Measurements from ENCODE around the gene SLC13A5. TPM values are rescaled to one million over a fixed set of nuclear protein-coding genes. Genes with fewer than 3 reads are reported as not detected.

SLC13A5 gene
- total RNA-seq, 1 donor from 2014 or later: not detected

DNA sequence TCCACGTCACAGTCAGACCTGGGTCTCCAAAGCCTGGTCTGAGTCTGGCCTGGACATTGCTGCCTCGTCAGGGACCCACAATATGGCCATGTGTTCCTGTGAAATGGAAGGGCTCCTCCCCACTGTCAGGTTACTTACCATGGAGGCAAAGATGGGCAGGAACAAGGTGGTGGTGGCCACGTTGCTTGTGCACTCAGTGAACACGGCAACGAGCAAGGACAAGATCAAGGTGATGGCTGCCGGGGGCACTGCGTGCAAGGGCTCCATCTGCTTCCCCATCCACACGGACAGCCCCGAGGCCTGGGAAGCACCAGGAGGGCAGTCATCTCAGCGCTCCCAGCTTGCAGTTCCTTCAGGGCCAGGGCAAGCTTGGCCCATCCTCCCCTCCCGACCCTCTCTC is 22.5 kb downstream of the SLC13A5 start:
- no peak overlapping the region for H3K9ac ChIP-seq
- Mint-ChIP-seq H3K4me3 (no peak overlapping the region), H3K27me3 (ENCODE audit: insufficient read depth, low read depth) (peaks cover 11% of the 10 kb centered on the region), H3K36me3 (no peaks in the 10 kb centered on the region), H3K9me3 (no peaks in the 10 kb centered on the region), H3K27ac (no peak overlapping the region), H3K4me1 (no peaks in the 10 kb centered on the region)
- H2AFZ ChIP-seq (replicated peaks): no peak overlapping the region
- H3K4me2 ChIP-seq: no peak overlapping the region
- no peaks in the 10 kb centered on the region for H3K79me2 ChIP-seq (ENCODE audit: low read depth)
- peaks cover 5% of the 10 kb centered on the region for H3K27me3 ChIP-seq
- H3K4me3 ChIP-seq: no peak overlapping the region
- no peak for DNase-seq (ENCODE audit: low spot score)
- no peaks in the 10 kb centered on the region for H3K36me3 ChIP-seq
- TF ChIP-seq EZH2phosphoT487 (IDR thresholded peaks at IDR 0.05): no peak
- TF ChIP-seq EZH2 (IDR thresholded peaks at IDR 0.05): no peak
- TF ChIP-seq, protein P1, sequence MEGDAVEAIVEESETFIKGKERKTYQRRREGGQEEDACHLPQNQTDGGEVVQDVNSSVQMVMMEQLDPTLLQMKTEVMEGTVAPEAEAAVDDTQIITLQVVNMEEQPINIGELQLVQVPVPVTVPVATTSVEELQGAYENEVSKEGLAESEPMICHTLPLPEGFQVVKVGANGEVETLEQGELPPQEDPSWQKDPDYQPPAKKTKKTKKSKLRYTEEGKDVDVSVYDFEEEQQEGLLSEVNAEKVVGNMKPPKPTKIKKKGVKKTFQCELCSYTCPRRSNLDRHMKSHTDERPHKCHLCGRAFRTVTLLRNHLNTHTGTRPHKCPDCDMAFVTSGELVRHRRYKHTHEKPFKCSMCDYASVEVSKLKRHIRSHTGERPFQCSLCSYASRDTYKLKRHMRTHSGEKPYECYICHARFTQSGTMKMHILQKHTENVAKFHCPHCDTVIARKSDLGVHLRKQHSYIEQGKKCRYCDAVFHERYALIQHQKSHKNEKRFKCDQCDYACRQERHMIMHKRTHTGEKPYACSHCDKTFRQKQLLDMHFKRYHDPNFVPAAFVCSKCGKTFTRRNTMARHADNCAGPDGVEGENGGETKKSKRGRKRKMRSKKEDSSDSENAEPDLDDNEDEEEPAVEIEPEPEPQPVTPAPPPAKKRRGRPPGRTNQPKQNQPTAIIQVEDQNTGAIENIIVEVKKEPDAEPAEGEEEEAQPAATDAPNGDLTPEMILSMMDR (IDR thresholded peaks at IDR 0.05): no peak
- no peak overlapping the region for H3K27ac ChIP-seq
- H3K4me1 ChIP-seq: no peaks in the 10 kb centered on the region
- H3K9me3 ChIP-seq (ENCODE audit: low read depth): no peaks in the 10 kb centered on the region
- no peaks in the 10 kb centered on the region for H4K20me1 ChIP-seq (ENCODE audit: low read depth)
- no peaks in the 10 kb centered on the region for H3F3A ChIP-seq (ENCODE audit: low read depth)

DNA sequence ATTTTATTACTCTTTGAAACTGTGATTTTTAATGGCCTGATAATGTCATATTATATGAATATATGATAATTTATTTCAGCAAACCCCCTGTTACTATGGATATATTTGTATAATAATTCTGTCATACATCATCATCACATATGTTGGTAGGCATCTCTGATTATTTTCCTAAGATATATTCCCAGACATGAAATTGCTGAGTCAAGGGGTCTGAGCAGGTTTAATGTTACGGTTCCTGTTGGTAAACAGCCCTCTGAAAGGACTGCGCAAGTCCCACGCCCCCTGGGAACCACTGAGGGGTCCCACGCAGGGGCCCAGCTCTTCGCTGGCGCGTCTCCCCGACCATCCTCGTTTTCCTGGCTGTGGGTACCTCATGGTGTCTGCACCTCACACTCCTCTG is 24.2 kb downstream of the SLC13A5 start:
- no peak for DNase-seq (ENCODE audit: low spot score)
- no peak overlapping the region for H3K27ac Mint-ChIP-seq
- Histone ChIP-seq H3K4me3 (no peak overlapping the region), H3F3A (ENCODE audit: low read depth) (no peaks in the 10 kb centered on the region), H3K9me3 (ENCODE audit: low read depth) (no peaks in the 10 kb centered on the region), H3K79me2 (ENCODE audit: low read depth) (no peaks in the 10 kb centered on the region), H3K4me2 (no peak overlapping the region), H3K36me3 (no peaks in the 10 kb centered on the region), H3K27me3 (peaks cover 5% of the 10 kb centered on the region), H2AFZ (replicated peaks) (no peak overlapping the region), H3K4me1 (no peaks in the 10 kb centered on the region), H3K27ac (no peak overlapping the region), H4K20me1 (ENCODE audit: low read depth) (no peaks in the 10 kb centered on the region), H3K9ac (no peak overlapping the region)
- H3K27me3 Mint-ChIP-seq (ENCODE audit: insufficient read depth, low read depth): peaks cover 11% of the 10 kb centered on the region
- no peak overlapping the region for H3K4me3 Mint-ChIP-seq
- H3K36me3 Mint-ChIP-seq: no peaks in the 10 kb centered on the region
- peaks cover 3% of the 10 kb centered on the region for H3K4me1 Mint-ChIP-seq
- TF ChIP-seq, protein P1 (IDR thresholded peaks at IDR 0.05): no peak
- no peak for TF ChIP-seq EZH2phosphoT487 (IDR thresholded peaks at IDR 0.05)
- TF ChIP-seq EZH2 (IDR thresholded peaks at IDR 0.05): no peak
- H3K9me3 Mint-ChIP-seq: no peaks in the 10 kb centered on the region

DNA sequence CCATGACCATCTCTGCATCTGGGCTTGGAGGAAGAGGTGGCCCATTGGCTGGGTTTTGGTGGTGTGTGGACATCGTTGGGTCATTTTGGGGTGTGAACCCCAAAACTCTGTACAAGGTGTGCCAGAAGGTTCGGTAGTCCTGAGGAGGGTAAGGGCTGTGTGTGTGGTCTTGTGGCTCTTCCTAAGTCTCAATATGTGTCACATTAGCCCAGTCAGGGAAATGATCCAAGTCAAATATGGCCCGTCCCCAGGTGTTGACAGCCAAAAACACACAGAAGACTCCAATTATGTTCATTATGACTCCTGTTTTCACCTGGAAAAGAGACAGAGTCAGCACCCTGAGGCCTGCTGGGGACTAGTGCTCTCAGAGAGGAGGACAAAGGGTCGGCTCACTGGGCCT is 27.1 kb downstream of the SLC13A5 start:
- no peaks in the 10 kb centered on the region for H3K36me3 Mint-ChIP-seq
- Histone ChIP-seq H3K4me2 (no peak overlapping the region), H3K27me3 (no peaks in the 10 kb centered on the region), H4K20me1 (ENCODE audit: low read depth) (no peaks in the 10 kb centered on the region), H2AFZ (replicated peaks) (no peak overlapping the region), H3K79me2 (ENCODE audit: low read depth) (no peaks in the 10 kb centered on the region), H3F3A (ENCODE audit: low read depth) (no peaks in the 10 kb centered on the region), H3K9me3 (ENCODE audit: low read depth) (no peaks in the 10 kb centered on the region), H3K9ac (no peak overlapping the region), H3K36me3 (no peaks in the 10 kb centered on the region), H3K27ac (no peak overlapping the region), H3K4me1 (no peaks in the 10 kb centered on the region), H3K4me3 (no peak overlapping the region)
- peaks cover 3% of the 10 kb centered on the region for H3K4me1 Mint-ChIP-seq
- H3K27me3 Mint-ChIP-seq (ENCODE audit: insufficient read depth, low read depth): peaks cover 14% of the 10 kb centered on the region
- DNase-seq (ENCODE audit: low spot score): no peak
- no peak overlapping the region for H3K4me3 Mint-ChIP-seq
- no peak overlapping the region for H3K27ac Mint-ChIP-seq
- TF ChIP-seq, protein P1 (IDR thresholded peaks at IDR 0.05): no peak
- TF ChIP-seq EZH2 (IDR thresholded peaks at IDR 0.05) (no peak), EZH2phosphoT487 (IDR thresholded peaks at IDR 0.05) (no peak)
- no peaks in the 10 kb centered on the region for H3K9me3 Mint-ChIP-seq
